ENCODE data around the gene GPR37L1. TPM values are rescaled to one million over a fixed set of nuclear protein-coding genes. Genes with fewer than 3 reads are reported as not detected.

GPR37L1 gene
- total and polyA plus RNA-seq, 2 of the 8 experiments (the other 6 are each of a cell fraction or from before 2014, with no cell fraction given), result 0.13 to 0.23 TPM

DNA sequence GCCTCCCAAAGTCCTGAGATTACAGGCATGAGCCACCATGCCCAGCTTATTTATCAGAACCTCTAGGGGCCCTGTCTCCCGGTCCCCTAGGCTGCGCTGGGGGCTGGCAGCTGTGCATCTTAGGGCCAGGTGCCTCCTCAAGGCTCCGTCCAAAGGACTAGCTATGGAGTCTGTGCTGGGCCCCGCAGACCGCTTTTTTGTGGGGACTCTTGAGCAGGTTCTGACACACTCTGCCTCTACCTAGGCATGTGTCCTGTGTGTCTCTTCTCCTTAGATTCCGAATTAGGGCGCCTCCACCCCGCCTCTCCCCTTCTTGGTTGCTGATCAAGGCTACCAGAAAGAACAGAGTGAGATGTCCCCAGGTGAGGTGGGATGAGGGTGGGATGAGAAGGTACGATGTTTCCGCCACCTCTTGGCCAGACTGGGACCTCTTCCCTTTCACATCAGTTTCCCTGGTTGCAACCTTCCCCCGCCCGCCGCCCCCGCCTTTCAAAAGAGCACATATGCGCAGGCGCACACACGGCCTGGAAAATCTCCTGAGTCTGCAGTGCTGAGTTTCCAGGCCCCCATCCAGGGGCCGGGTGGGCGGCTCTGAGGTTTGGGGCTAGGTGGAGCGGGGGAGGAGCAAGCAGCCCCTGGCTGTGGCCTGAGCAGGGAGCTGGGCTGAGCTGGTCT lies 42.7 kb downstream of the GPR37L1 start (continued):
- TF ChIP-seq RNF2 (IDR thresholded peaks at IDR 0.05; ENCODE audit: borderline replicate concordance, low read depth, low read length, missing control alignments, poor library complexity, severe bottlenecking), result no peak
- TF ChIP-seq TAF1 (IDR thresholded peaks at IDR 0.05; ENCODE audit: low read depth, low read length), result no peak
- no peak for TF ChIP-seq HDAC6 (IDR thresholded peaks at IDR 0.05; ENCODE audit: low read depth, low read length)
